ENCODE data around the gene CCDC182. TPM values are rescaled to one million over a fixed set of nuclear protein-coding genes. Genes with fewer than 3 reads are reported as not detected.

The CCDC182 gene
- total RNA-seq, 4 donors from 2014 or later = not detected

DNA sequence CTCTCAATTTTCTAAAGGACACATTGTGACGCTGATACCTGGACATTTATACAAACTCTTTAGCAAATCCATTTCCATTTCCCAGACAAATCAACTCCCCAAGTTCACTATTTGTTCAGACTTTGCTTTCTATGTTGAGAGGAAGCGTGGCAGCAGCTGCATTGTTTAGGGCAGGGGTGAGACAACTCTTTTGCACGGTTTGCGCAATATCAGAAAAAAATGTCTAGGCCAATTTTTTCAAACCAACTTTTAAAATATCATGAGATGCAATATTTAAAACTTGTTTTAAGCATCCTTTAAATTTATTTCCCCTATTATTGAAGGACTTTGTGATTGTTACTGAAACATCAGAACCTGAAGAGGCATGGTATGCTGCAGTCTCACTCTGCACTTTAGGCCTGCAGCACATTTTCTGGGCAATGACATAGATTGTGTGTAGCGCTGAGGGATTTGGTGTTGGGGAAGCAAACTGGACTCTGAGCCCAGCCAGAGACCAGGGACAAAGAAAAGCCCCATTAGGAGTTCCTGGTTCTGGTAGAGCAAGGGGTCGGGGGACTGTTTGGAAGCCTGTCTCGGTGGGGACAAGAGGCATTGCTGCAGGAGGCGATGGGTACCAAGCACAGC lies 6.4 kb upstream of the CCDC182 start:
- H3K27me3 ChIP-seq = no peaks in the 10 kb centered on the region
- TF ChIP-seq POLR2A (IDR thresholded peaks at IDR 0.05) (no peak), POLR2AphosphoS5 (IDR thresholded peaks at IDR 0.05) (no peak), EP300 (IDR thresholded peaks at IDR 0.05) (no peak)
- TF ChIP-seq, protein P1, sequence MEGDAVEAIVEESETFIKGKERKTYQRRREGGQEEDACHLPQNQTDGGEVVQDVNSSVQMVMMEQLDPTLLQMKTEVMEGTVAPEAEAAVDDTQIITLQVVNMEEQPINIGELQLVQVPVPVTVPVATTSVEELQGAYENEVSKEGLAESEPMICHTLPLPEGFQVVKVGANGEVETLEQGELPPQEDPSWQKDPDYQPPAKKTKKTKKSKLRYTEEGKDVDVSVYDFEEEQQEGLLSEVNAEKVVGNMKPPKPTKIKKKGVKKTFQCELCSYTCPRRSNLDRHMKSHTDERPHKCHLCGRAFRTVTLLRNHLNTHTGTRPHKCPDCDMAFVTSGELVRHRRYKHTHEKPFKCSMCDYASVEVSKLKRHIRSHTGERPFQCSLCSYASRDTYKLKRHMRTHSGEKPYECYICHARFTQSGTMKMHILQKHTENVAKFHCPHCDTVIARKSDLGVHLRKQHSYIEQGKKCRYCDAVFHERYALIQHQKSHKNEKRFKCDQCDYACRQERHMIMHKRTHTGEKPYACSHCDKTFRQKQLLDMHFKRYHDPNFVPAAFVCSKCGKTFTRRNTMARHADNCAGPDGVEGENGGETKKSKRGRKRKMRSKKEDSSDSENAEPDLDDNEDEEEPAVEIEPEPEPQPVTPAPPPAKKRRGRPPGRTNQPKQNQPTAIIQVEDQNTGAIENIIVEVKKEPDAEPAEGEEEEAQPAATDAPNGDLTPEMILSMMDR (IDR thresholded peaks at IDR 0.05) = no peak
- no peaks in the 10 kb centered on the region for H3K9me3 ChIP-seq
- no peaks in the 10 kb centered on the region for H3K36me3 ChIP-seq
- peaks cover 0 to 13% (median 0%) of the 10 kb centered on the region in 3 donors for H3K4me1 ChIP-seq
- no peak for ATAC-seq
- WGBS, 2 donors (ENCODE audit: low coverage in 1 of 2) = 79 to 80% methylated on average over 5 to 7 of the region's 8 CpGs
- no peak overlapping the region for H3K27ac ChIP-seq
- H3K4me3 ChIP-seq = no peak overlapping the region

- Histone ChIP-seq H3K4me1 (peaks cover 0 to 13% (median 0%) of the 10 kb centered on the region in 3 donors), H3K27me3 (no peaks in the 10 kb centered on the region), H3K36me3 (no peaks in the 10 kb centered on the region), H3K4me3 (no peak overlapping the region), H3K27ac (no peak overlapping the region), H3K9me3 (no peaks in the 10 kb centered on the region)
- TF ChIP-seq, protein P1 (IDR thresholded peaks at IDR 0.05) = no peak
- TF ChIP-seq POLR2AphosphoS5 (IDR thresholded peaks at IDR 0.05) (no peak), EP300 (IDR thresholded peaks at IDR 0.05) (no peak), POLR2A (IDR thresholded peaks at IDR 0.05) (no peak)
- WGBS, 2 donors (ENCODE audit: low coverage in 1 of 2) = 22 to 75% methylated on average over 1 to 2 of the region's 8 CpGs
- ATAC-seq = no peak
These were observed 5.8 kb upstream of the CCDC182 start for GRCh38 chr17:57750895-57751294.

GRCh38 chr17:57750109-57750871 lies 5.2 kb upstream of the CCDC182 start:
- no peak for ATAC-seq
- TF ChIP-seq, protein P1 (IDR thresholded peaks at IDR 0.05) = no peak
- no peak for TF ChIP-seq POLR2A (IDR thresholded peaks at IDR 0.05)
- TF ChIP-seq EP300 (IDR thresholded peaks at IDR 0.05) = no peak
- no peak for TF ChIP-seq POLR2AphosphoS5 (IDR thresholded peaks at IDR 0.05)

DNA sequence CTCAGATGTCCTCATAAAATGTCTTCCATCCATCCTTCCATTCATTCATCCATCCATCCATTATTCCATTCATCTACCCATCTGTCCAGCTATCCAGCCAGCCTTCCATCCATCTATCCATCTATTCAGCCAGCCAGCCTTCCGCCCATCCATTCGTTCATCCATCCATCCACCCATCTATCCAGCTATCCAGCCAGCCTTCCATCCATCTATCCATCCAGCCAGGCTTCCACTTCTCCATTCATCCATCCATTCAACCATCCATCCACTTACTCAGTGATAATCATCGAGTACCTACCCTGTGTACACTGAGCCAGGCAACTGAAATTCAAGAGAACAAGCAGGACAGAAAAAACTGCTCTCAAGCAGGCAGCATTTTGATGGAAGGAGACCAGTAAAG lies 4.6 kb upstream of the CCDC182 start:
- H3K36me3 ChIP-seq = no peaks in the 10 kb centered on the region
- peaks cover 0 to 13% (median 0%) of the 10 kb centered on the region in 3 donors for H3K4me1 ChIP-seq
- no peaks in the 10 kb centered on the region for H3K27me3 ChIP-seq
- no peak for ATAC-seq
- no peak overlapping the region for H3K4me3 ChIP-seq
- no peaks in the 10 kb centered on the region for H3K9me3 ChIP-seq
- TF ChIP-seq POLR2A (IDR thresholded peaks at IDR 0.05) (no peak), POLR2AphosphoS5 (IDR thresholded peaks at IDR 0.05) (no peak), EP300 (IDR thresholded peaks at IDR 0.05) (no peak)
- TF ChIP-seq, protein P1 (IDR thresholded peaks at IDR 0.05) = no peak
- 79 to 88% methylated on average over 3 of the region's 3 CpGs for WGBS, 2 donors (ENCODE audit: low coverage in 1 of 2)
- H3K27ac ChIP-seq = no peak overlapping the region

More at GRCh38 chr17:57750109-57750871, 5.2 kb upstream of the CCDC182 start:
- Histone ChIP-seq H3K27me3 (no peaks in the 10 kb centered on the region), H3K9me3 (no peaks in the 10 kb centered on the region), H3K4me3 (no peak overlapping the region), H3K36me3 (no peaks in the 10 kb centered on the region), H3K4me1 (peaks cover 0 to 13% (median 0%) of the 10 kb centered on the region in 3 donors), H3K27ac (no peak overlapping the region)
- WGBS, 2 donors (ENCODE audit: low coverage in 1 of 2) = 31 to 100% methylated on average over 2 to 9 of the region's 23 CpGs
